HG02973 (cell line): ENCODE results near the gene PRG2.
"Not testable (repeated sequence)": the region's sequence is repeated elsewhere in the genome, so short reads cannot be mapped to it uniquely, and the experiment has no call there.

ENCODE experiments used
- ATAC-seq: cut with Tn5 transposase; IDR thresholded peaks from one replicate; pipeline ENCODE4 v1.9.1; 2021; ENCODE audit warnings: moderate library complexity; ENCODE audit not compliant: unreplicated experiment

PRG2 gene

DNA sequence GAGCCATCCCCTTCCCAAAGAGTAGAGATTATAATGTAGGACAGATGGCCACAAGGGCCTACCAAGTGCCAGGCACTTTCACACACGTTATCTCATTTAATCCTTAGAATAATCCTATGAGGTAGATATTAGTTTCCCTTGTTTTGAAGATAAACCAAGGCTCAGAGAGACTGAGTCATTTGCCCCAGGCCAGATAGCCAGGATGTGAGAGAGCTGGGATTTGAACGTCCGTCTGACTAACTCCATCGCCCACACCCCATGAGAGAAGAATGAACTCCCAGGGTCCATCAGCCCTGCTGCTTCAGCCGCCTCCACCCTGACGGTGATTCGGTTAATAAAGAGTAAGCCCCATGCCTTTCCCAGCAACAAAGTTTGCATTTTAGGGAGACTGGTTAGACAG, 20.2 kb downstream of the PRG2 start:
- no peak for ATAC-seq

DNA sequence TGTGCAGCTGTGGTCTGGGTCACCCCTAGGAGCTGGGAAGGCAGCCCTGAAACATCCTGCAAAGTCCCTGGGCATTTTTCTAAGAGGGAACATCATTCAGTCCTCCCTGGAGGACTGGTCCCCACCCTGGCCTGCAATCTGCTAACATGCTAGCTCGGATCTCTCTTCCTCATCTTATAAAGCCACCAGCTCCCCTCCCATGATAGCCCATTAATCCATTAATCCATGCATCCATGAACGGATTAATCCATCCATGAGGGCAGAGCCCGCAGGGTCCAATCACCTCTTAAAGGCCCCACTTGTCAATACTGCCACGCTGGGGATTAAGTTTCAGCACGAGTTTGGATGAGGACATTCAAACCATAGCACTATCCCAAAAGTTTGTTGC, 21.6 kb downstream of the PRG2 start:
- ATAC-seq: no peak

DNA sequence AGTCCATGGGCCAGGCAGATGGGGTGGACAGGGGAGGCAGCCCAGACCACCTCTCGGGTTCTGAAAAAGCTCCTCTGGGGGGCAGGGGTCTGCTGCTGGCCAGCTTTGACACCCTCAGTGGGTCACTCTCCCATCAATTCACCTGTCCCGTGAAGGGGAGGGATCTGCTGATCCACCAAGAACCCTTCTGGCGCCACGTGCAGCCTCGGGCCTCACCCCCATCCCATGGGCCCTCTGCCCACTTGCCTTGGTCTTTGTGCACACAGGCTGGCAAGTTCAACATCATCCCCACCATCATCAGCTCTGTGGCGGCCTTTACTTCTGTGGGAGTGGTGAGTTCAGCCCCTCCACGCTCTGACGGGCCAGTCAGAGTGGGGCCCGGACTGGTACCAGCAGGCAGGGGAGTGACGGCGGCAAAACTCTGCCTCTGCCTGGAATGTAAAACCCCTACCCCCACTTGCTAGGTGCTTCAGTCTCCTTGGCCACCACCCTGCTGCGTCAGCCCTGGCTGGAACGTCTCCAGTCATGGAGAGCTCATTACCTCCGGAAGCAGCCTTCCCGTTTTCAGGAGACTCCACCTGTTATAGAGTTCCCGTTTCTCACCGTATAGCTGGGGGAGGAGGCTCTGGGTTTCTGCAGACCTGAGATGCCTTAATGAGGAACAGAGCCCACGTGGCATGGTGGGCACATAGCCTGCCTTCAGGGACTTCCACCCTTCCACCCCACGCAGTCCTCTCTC, 22.2 kb downstream of the PRG2 start:
- no peak for ATAC-seq

DNA sequence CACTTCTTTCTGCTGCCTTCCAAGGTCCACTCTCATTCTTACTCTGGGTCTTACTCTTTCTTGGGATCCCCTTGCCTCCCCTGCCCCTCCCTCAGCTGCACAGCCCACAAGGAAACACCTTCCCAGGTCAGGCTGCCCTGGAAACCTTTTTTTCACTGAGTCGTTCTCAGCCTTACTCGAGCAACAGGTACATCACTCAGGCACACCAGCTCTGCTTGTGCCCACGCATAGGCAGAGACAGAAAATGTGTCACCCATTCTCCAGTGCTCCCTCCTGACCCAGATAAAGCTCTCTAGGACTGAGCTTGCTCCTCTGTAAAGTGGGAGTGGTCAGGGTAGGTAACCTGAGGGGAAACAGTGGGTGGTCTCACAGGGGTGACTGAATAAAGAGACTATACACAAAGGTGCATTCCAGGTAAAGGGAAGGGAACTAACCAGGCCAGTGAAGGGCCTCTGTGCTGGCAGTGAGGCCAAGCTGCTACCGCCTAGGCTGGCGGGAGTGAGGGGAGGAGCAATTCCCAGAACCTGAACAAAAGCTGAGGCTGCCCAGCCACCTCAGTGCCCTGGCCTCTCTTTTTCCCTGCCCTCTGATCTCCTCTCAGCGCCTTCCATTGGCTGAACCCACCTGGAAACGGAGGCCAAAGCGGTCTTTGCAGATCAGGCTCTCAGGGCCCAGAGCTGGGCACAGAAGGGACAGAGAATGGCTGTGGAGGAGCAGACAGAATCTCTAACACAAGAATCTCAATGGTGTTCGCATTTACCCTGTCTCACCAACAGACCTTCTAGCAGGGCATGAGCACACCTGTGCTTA, 25.4 kb downstream of the PRG2 start:
- no peak for ATAC-seq

DNA sequence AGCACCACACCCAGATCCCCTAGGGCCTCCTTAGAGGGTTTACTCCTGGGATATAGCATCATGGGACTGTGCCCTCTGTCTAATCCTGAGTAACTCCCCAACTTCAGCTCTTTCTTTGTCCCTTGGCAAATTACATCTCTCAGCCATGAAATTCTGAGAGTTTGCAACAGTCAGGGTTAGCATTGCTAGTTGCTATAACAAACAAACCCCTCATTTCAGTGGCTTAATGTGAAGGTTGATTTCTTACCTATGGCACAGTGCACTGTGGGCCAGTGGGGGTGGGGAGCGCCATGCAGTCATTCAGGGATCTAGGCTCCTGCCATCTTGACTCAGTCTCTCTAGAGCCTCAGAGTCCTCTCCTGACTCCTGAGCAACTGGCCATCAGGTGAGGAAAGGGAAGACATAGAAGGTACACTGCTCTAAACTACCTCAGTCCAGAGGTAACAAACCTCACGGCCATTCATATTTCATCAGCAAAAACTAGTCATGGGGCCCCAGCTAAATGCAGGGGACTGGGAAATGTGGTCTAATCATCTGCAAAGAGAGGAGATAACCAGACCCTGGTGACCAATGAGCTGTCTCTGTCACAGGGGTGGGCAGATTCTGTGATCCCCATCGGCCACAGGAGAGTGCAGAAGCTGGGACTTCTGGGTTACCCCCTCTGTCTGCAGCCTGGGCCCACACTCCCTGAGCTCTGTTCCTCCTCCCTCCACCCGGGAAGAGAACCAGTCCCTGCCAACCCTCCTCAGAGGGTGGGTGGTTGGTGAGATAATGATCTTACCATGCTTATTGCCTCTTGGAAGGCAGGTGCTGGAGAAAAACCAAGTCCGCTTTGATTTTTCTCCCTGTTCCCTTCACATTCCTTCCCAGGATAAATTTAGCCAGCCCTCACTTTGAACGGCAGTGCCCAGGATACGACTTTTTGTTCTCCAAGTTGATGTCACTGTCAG, 27.0 kb downstream of the PRG2 start:
- no peak for ATAC-seq

DNA sequence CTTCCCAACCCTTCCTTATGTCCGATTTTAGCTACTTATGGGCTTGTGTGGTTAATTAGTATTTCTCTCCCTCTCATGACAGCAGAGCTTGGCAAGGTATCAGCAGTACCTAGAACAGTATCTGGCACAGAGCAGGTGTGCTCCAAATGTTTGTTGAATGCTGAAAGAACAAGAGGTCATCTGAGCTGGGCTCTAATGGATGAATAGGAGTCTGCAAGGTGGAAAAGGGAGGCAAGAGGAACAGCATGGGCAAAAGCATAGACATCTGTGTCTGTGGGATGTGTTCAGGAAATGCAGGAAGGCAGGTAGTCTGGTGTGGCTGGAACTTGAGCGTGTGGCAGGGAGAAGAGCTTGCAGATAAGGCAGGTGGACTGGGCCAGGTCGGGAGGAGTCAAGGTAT, 28.5 kb downstream of the PRG2 start:
- no peak for ATAC-seq

DNA sequence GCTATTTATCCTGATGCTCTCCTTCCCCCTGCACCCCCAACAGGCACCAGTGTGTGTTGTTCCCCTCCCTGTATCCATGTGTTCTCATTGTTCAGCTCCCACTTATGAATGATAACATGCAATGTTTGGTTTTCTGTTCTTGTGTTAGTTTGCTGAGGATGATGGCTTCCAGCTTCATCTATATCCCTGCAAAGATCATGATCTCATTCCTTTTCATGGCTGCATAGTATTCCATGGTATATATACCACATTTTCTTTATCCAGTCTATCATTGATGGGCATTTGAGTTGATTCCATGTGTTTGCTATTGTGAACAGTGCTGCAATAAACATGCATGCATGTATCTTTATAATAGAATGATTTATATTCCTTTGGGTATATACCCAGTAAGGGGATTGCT, 29.0 kb downstream of the PRG2 start:
- ATAC-seq: not testable (repeated sequence)

DNA sequence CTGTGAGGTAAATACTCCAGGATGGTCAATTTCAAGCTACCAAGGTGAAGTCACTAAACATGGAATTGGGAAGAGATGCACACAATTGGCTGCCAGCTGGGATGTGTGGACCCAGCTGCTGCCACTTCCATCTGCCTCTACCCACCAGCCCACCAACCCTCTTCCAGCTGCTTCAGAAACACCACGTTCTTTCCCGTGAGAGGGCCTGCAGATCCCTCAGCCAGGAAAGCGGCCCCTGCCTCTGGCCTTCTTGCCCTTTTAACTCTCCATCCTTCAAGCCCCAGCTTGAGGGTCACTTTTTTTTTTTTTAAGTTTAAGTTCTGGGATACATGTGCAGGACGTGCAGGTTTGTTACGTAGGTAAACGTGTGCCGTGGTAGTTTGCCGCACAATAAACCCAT, 29.5 kb downstream of the PRG2 start:
- no peak for ATAC-seq

DNA sequence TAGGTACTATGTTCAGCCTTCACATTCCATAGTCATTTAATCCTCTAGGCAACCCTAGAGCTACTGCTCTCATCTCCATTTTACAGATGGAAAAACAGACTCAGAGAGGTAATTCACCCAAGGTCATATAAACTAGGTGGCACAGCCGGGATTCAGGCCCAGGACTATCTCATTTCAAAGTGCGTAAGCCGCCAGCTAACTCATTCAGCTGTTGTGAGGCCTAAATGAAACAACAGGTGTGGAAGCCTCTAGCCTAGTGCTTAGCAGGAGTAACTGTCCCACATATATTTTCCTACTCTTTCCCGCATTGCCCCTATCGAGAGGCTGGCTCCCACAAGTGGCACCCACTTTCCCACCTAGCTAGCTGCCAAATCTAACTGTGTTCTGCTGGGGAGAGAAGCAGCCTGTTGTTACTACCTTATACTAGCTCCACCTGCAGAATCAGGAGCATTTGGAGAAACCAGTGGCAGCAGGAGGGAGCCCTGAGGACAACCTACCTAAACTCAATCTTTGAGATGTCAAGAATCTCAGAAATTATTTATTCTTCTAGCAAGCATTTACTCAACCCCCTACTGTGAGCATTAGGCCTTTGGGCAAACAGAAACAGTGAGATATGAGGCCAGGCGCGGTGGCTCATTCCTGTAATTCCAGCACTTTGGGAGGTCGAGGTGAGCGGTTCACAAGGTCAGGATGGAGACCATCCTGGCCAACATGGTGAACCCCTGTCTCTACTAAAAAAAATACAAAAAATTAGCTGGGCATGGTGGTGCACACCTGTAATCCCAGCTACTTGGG, 30.4 kb downstream of the PRG2 start:
- no peak for ATAC-seq

DNA sequence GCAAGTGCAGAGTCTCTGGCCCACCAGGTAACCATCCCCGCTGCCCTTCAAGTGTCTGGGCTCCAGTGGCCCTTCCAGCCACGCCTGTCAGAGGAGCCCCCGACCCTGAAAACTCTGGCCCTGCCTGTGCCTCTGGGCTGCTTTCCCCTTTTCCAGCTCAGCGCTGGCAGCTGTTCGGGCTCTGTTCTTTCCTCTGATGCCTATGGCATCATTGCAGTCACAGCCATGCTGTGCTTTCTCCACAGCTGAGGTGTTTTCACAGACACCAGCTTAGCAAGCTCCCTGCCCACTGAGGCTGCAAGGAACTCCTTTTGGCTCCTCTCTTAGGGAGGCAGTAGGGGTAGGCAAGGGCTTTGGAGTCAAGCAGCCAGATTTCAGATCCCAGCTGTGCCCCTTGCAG, 31.1 kb downstream of the PRG2 start:
- no peak for ATAC-seq

DNA sequence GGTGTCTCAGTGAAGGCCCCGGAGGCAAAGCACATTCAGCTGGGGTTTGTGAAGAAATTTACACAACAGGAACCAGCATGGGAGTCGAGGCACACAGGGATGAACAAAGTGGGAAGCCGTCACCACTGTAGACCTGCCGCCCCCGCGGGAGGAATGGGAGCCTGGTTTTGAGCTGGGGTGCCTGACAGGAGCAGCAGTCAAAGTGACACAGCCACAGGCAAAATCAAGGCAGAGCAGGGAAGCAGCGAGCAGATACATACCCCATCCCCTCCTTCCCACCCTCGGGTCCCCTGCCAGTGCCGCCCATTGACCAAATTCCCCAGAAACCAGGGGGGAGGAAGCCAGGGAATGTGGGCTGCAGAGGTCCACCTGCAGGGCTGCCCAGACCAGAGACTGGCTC, 31.5 kb downstream of the PRG2 start:
- no peak for ATAC-seq

DNA sequence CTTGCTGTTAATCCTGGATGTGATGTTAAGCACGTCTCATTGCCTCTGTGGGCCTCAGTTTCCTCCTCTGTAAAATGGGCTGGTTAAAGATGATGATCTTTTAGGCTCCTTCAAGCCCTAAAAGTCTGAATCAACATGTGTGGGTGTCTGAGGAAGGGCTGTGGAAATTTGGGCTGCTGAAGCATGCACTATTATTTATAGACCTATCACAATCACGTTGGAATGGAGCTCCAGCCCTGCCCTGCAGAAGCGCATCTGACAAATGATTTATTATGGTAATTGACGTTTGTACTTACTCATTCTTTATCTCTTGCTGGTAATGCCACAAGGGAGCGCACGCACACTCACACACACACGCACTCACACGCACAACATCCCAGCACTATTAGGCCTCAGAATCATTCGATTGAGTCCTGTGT, 31.9 kb downstream of the PRG2 start:
- ATAC-seq: no peak

DNA sequence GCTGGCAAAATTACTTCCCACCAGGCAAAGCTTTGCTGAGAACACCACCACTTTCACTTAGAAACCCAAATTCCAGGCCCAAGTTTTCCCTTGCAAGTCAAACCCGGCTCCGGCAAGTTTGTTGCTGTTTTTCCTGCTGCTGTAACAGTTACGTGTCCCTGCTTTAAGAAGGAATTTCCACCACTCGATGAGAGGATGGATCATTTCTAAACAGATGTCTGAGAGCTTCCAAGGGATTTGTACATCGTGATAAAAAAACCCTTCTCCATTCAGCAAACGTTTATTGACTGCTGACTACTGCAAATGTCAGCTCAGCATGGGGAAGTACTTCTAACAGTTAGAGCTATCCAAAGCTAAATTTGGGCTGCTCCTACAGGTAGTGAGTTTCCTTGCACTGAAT, 32.6 kb downstream of the PRG2 start:
- ATAC-seq: no peak

DNA sequence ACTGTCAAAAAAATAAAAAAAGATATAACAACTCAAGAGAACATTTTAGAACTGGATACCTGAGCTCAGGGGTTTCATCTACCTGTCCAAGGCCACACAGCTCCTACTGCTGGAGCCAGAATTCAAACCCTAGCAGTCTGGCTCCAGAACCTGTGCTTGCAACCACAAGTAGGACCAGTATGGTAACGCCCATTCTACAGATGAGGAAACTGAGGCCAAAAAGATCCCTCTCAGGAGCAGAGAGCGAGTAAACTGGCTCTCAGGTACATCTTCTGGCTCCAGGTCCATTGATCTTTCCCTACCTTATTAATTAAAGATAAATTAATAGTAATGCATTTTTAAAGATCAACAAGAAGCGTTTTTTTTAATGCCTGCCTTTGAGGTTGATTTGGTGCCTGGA, 33.1 kb downstream of the PRG2 start:
- ATAC-seq: no peak

DNA sequence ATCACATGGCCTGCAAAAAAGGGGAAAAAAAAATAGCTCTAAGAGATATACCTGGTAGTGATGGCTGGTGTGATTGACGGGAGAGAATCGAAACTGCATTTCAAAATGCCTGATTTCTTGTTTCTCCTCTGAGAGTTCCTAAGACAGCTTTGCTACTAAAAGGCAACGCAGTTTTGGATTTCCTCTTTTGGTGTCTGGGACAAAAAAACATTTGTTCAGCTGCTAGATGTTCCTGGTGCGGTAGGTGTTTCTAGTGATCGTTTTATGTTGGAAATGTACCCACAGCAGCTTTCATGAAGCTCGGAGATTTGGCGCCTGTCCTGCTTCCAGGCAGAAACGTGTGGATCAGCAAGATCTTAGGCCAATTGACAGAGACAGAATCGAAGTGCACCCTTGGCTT, 34.2 kb downstream of the PRG2 start:
- ATAC-seq: no peak

DNA sequence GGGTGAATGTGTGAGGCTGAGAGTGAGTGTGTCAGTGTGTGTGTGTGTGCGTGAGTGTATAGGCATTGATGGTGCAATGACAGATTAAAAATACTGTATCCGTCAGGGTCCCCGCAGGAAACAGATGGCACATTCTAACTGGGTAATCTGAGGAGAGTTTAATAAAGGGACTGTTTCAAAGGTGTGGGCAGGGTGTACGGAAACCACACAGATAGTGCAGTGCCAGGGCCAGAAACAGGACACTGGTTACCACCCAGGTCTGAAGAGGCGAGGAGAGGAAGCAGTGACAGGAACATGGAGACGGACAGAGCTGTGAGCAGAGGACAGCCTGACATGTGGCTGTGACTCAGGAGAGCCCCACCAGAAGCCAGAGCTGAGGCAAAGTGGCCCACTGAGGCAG, 35.8 kb downstream of the PRG2 start:
- ATAC-seq: no peak

DNA sequence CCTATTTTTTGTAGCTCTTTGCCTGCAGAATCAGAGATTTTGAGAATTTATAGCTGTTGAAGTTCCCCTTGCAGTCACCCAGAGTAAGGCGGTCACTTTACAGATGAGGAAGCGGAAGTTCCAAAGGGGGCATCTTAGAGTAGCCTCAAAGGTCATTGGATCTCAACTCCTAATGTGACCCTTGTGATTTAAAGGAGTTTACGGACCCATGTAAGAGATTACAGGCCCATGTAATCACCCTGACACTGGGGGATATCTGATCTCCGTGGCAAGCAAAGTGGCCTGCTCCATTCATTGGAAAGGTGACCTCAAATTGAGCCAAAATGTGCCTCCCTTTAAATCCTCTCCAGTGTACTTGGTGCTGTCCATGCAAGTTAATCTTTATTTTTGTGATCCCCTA, 36.6 kb downstream of the PRG2 start:
- ATAC-seq: no peak

DNA sequence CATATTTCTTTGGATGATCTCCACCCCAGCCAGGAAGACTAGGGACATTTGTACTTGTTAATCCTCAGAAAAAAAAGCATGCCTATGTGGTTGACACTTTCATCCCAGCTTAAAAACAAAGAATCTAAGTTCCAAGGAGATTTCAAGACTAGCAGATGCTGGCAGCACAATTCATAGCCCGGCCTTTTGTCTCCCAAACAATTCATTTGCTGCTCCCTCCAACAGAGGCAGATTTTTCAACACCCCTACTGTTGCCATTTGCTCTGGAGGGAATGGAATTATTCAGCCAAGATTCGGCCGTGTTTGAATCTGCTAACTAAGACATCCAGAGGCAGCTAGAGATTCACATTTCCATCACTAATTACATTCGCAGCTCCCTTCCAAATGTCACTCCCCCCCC, 37.0 kb downstream of the PRG2 start:
- ATAC-seq: no peak

DNA sequence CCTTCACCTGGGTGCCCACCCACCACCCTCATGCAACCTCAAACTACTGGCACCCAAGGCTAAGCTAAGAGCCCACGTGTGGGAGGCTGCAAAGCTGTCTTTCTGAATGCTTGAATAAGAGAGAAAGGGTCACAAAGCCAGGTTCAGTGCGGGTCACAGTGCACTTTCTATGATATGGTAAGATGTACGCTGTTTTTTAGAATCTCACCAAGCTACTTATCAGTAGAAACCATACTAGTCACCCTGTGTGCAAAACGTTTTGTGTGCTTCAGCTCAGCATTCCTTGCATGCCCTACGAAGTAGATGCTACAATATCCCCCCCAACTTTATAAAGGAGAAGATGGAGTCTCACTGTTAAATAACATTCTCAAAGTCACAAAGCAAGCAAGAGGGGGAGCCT, 37.4 kb downstream of the PRG2 start:
- ATAC-seq: no peak

DNA sequence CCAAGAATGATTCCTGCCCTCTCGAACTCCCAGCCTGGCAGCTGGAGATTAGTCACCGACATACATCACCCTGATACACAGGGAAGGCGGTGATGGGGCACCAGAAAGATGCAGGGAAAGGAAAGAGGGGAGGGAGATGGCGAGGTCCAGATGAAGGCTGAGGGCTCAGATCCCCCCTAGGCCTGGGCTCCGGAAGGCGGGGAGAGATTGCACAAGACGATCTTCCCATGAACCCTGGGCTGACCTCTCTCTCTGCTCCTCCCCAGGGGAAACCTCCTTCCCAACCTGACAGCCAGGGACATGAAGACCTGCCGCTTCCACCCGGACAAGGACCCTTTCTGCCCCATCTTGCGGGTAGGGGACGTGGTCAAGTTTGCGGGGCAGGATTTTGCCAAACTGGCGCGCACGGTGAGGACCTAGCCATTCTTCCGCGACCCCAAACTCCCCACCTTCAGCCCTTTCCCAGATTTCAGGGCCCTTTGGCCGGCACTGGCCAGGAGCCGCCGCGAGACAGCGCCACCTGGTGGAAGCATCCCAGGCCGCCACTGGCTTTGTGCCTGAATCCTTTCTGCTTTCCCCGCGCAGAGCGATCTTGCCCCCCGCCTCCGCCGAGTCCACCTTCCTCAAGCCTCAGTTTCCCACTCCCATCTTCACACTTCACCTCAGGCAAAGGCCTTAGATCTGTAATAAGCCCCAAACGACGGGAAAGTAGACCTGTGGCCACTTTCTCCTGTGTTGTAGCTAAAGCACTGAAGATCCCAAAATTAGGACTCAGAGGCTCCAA, 40.8 kb downstream of the PRG2 start:
- ATAC-seq: no peak
